Trophoblast cell (in vitro differentiated cells and primary cell): ENCODE results near the gene FAM47C.
"Not testable (repeated sequence)": the region's sequence is repeated elsewhere in the genome, so short reads cannot be mapped to it uniquely, and the experiment has no call there.

Experiments
- DNase-seq, 2 donors: peaks; one replicate each; pipeline ENCODE4 v3.0.0-alpha.2; 2016
- H2AFZ ChIP-seq: 2 replicates; pipeline ENCODE4 v1.6.1; 2013; ENCODE audit warnings: low read length, moderate library complexity, mild to moderate bottlenecking; ENCODE audit not compliant: insufficient read depth, poor library complexity
- H2AK5ac ChIP-seq: 2 replicates; pipeline ENCODE4 v1.6.1; 2013; ENCODE audit warnings: mild to moderate bottlenecking, low read length
- H2BK120ac ChIP-seq: 2 replicates; pipeline ENCODE4 v1.6.1; 2013; ENCODE audit warnings: low read length, mild to moderate bottlenecking, moderate library complexity; ENCODE audit not compliant: insufficient read depth, poor library complexity
- H2BK12ac ChIP-seq: 2 replicates; pipeline ENCODE4 v1.6.1; 2013; ENCODE audit warnings: mild to moderate bottlenecking, low read length, moderate library complexity
- H2BK5ac ChIP-seq: 2 replicates; pipeline ENCODE4 v1.6.1; 2013; ENCODE audit warnings: low read length, low read depth, moderate library complexity, mild to moderate bottlenecking; ENCODE audit not compliant: poor library complexity
- H3K14ac ChIP-seq: 2 replicates; pipeline ENCODE4 v1.6.1; 2013; ENCODE audit warnings: mild to moderate bottlenecking, low read length
- H3K18ac ChIP-seq: 2 replicates; pipeline ENCODE4 v1.6.1; 2013; ENCODE audit warnings: mild to moderate bottlenecking, low read length
- H3K23ac ChIP-seq: 2 replicates; pipeline ENCODE4 v1.6.1; 2013; ENCODE audit warnings: low read length
- H3K27ac ChIP-seq: 2 replicates; pipeline ENCODE4 v1.5.1; 2013; ENCODE audit warnings: low read depth, mild to moderate bottlenecking, inconsistent platforms, low read length, moderate library complexity
- H3K27me3 ChIP-seq: 2 replicates; pipeline ENCODE4 v1.6.1; 2013; ENCODE audit warnings: inconsistent platforms, mild to moderate bottlenecking, low read length, moderate library complexity; ENCODE audit not compliant: insufficient read depth
- H3K36me3 ChIP-seq, 2 experiments: 1 replicate in 1 of 2; 2 replicates in 1 of 2; pipeline ENCODE4 v1.6.1; 2013; ENCODE audit warnings: low read length in 2 of 2, mild to moderate bottlenecking in 2 of 2, moderate library complexity in 1 of 2; ENCODE audit not compliant: insufficient read depth in 2 of 2, control insufficient read depth in 1 of 2
- H3K4ac ChIP-seq: 2 replicates; pipeline ENCODE4 v1.6.1; 2013; ENCODE audit warnings: low read depth, mild to moderate bottlenecking, low read length, moderate library complexity
- H3K4me1 ChIP-seq, 2 experiments: 1 replicate in 1 of 2; 2 replicates in 1 of 2; pipeline ENCODE4 v1.6.1; 2013; ENCODE audit warnings: low read length in 2 of 2, mild to moderate bottlenecking in 2 of 2, moderate library complexity in 1 of 2; ENCODE audit not compliant: insufficient read depth in 2 of 2, control insufficient read depth in 1 of 2
- H3K4me2 ChIP-seq: 2 replicates; pipeline ENCODE4 v1.6.1; 2013; ENCODE audit warnings: inconsistent platforms, mild to moderate bottlenecking, low read length, moderate library complexity
- H3K4me3 ChIP-seq: 2 replicates; pipeline ENCODE4 v1.5.1; 2013; ENCODE audit warnings: mild to moderate bottlenecking, low read depth, low read length, inconsistent platforms
- H3K79me1 ChIP-seq: one replicate; pipeline ENCODE4 v1.6.1; 2013; ENCODE audit warnings: low read length
- H3K79me2 ChIP-seq: 2 replicates; pipeline ENCODE4 v1.6.1; 2013; ENCODE audit warnings: low read length, mild to moderate bottlenecking; ENCODE audit not compliant: control insufficient read depth, insufficient read depth, poor library complexity
- H3K9ac ChIP-seq: 2 replicates; pipeline ENCODE4 v1.6.1; 2013; ENCODE audit warnings: mild to moderate bottlenecking, low read length
- H3K9me3 ChIP-seq: 2 replicates; pipeline ENCODE4 v1.6.1; 2013; ENCODE audit warnings: low read depth, mild to moderate bottlenecking, control low read depth, inconsistent platforms, low read length; ENCODE audit not compliant: insufficient read depth
- H4K12ac ChIP-seq: 2 replicates; pipeline ENCODE4 v1.6.1; 2013; ENCODE audit warnings: low read depth, mild to moderate bottlenecking, low read length, moderate library complexity
- H4K8ac ChIP-seq: 2 replicates; pipeline ENCODE4 v1.6.1; 2013; ENCODE audit warnings: low read depth, mild to moderate bottlenecking, low read length, moderate library complexity
- H4K91ac ChIP-seq: one replicate; pipeline ENCODE4 v1.6.1; 2013; ENCODE audit warnings: low read depth, mild to moderate bottlenecking, low read length, moderate library complexity
- WGBS: extraction: QIAGEN DNeasy Blood & Tissue Kit; methylation state at CpG from one replicate; pipeline ENCODE4 v1.1.7; 2013; ENCODE audit warnings: missing lambda C conversion rate; ENCODE audit not compliant: insufficient read length, insufficient coverage; ENCODE audit errors: extremely low coverage; 5-methylcytosine and 5-hydroxymethylcytosine counted together

The FAM47C gene

DNA sequence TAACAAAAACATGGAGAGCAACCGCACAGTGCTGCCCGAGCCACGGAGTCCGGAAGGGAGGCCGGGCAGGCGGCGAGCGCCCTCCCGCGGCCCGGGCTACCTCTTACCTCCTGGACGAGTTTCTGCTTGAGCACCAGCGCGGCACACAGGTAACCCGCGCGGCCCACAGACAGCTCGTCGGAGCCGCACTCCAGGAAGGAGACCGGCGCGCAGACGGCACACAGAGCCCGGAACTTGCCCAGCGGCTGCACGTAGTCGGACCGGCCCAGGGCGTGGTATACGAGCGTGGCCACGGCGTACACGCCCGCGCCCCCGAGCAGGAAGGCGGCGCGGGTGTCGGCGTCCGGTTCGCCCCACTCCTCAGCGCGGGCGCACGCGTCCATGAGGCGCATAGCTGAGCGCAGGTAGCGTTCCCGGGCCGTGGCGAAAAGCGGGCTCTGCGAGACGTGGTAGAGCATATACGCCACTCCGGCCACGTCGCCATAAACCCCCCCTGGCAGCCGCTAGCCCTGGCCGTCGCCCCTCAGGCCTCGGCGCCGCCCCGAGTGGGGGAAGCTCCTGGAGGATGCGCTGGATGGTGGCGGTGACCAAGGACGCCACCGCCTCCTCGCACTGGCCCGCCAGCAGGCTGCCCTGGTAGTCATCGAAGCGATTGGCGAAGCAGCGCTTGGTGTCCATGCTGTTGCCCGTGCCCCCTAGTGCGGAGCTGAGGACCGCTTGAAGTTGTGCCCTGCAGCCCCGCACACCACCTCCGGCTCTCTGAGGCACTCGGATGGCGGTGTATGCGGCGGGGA lies 22.6 kb upstream of the FAM47C start:
- Histone ChIP-seq H3K4me2 (peak overlapping the region; percentile 73), H3K4me3 (peak overlapping the region; percentile 61)
- H3K9ac ChIP-seq, H3K4me1 ChIP-seq, H3K27ac ChIP-seq, H3K36me3 ChIP-seq, H3K14ac ChIP-seq, H3K23ac ChIP-seq, H3K79me2 ChIP-seq, H3K18ac ChIP-seq, H3K27me3 ChIP-seq, H2BK120ac ChIP-seq, H2AFZ ChIP-seq, H2BK12ac ChIP-seq, H4K91ac ChIP-seq, H2AK5ac ChIP-seq, H4K8ac ChIP-seq, H2BK5ac ChIP-seq, H3K9me3 ChIP-seq, H4K12ac ChIP-seq, H3K4ac ChIP-seq, H3K79me1 ChIP-seq: not testable (repeated sequence)
- DNase-seq, result peak in 1 of 2 donors; percentile 38
- WGBS, result no CpG with 5 or more reads among the region's 89 CpGs

GRCh38 chrX:36986231-36986630 lies 21.9 kb upstream of the FAM47C start:
- Histone ChIP-seq H3K9me3 (no peaks in the 10 kb centered on the region), H3K23ac (no peak overlapping the region), H2BK5ac (no peak overlapping the region), H3K27me3 (no peaks in the 10 kb centered on the region), H3K4me3 (peak overlapping the region; percentile 61), H4K8ac (no peak overlapping the region), H4K12ac (no peak overlapping the region), H3K79me1 (no peaks in the 10 kb centered on the region), H3K36me3 (no peaks in the 10 kb centered on the region), H4K91ac (no peak overlapping the region), H2BK12ac (no peak overlapping the region), H2AK5ac (no peak overlapping the region), H3K18ac (no peak overlapping the region), H3K4me2 (peak overlapping the region; percentile 73), H3K27ac (no peak overlapping the region), H2AFZ (no peak overlapping the region), H3K79me2 (no peaks in the 10 kb centered on the region), H3K9ac (no peak overlapping the region), H3K4me1 (peaks cover 0 to 2% of the 10 kb centered on the region in 2 experiments), H2BK120ac (no peak overlapping the region), H3K4ac (no peak overlapping the region), H3K14ac (no peak overlapping the region)
- DNase-seq, result no peak
- no CpG with 5 or more reads among the region's 34 CpGs for WGBS

DNA sequence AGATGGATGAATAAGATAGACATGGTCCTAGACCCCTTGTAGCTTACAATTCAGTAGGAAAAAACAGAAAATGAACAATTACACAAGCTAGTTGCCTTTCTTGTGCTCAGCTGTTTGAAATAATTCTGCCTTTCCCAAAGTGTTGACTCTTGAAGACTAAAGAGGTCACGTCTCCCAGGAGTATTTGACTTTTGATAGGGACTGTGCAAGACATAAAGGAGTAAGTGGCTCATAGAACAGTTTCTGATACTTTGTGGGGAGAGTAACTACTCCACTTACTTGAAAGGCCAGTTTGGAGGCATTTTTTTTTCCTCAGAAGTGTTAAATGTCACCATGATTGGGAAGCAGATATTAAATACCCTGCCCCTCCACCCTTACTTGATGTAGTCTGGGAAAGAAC lies 21.0 kb upstream of the FAM47C start:
- H3K4me3 ChIP-seq, H3K79me2 ChIP-seq: not testable (repeated sequence)

DNA sequence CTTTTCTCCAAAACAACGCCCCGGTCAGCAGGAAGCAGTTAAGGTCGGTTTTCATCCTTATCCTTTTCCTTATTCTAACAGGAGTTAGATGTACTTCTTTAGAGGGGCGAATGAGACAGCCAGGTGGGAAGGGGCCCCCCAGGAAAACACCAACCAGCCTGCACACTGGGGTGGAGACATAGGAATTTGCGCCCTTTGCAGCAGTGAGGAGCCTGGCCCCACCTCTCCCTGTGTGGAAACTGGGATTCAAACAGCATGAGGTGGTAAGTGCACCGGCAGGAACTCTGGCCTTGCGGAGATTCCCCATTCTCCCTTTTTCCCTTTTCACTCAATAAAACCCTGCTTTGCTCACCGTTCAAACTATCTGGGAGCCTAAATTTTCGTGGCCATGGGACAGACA lies 8.0 kb upstream of the FAM47C start:
- Histone ChIP-seq H3K4me3 (no peak overlapping the region), H2BK12ac (no peak overlapping the region), H3K27me3 (no peaks in the 10 kb centered on the region), H4K91ac (no peak overlapping the region), H2AFZ (no peak overlapping the region), H3K4me1 (no peaks in the 10 kb centered on the region), H3K23ac (no peak overlapping the region), H4K8ac (no peak overlapping the region), H4K12ac (no peak overlapping the region), H3K36me3 (no peaks in the 10 kb centered on the region), H3K79me2 (no peaks in the 10 kb centered on the region), H2AK5ac (no peak overlapping the region), H3K9me3 (no peaks in the 10 kb centered on the region), H3K18ac (no peak overlapping the region), H2BK5ac (no peak overlapping the region), H3K9ac (no peak overlapping the region), H2BK120ac (no peak overlapping the region), H3K27ac (no peak overlapping the region), H3K79me1 (no peaks in the 10 kb centered on the region), H3K14ac (no peak overlapping the region), H3K4me2 (no peak overlapping the region), H3K4ac (no peak overlapping the region)
- WGBS, result no CpG with 5 or more reads among the region's 9 CpGs
- no peak for DNase-seq

More for the DNA sequence above, 21.0 kb upstream of the FAM47C start:
- not testable (repeated sequence) for H3K4me2 ChIP-seq, H2BK5ac ChIP-seq, H2BK12ac ChIP-seq, H3K27me3 ChIP-seq, H3K14ac ChIP-seq, H3K36me3 ChIP-seq, H3K9me3 ChIP-seq, H3K27ac ChIP-seq, DNase-seq, H2AFZ ChIP-seq, H4K8ac ChIP-seq, H3K79me1 ChIP-seq, H2BK120ac ChIP-seq, H2AK5ac ChIP-seq, H4K91ac ChIP-seq, H3K4ac ChIP-seq, H4K12ac ChIP-seq, H3K18ac ChIP-seq, H3K9ac ChIP-seq, H3K23ac ChIP-seq, H3K4me1 ChIP-seq
- WGBS, result no CpG with 5 or more reads among the region's 1 CpG
